Hematopoietic multipotent progenitor cell treated with erythropoietin and hydrocortisone succinate and interleukin-3 and kit ligand, for 6 days (in vitro differentiated cells): ENCODE results near the gene LGALS4.
A peak's percentile ranks its signal among the peaks of the same experiment; 100 is the strongest.
"Not testable (repeated sequence)": the region's sequence is repeated elsewhere in the genome, so short reads cannot be mapped to it uniquely, and the experiment has no call there.

Experiments
- DNase-seq: peaks from one replicate; pipeline ENCODE4 v3.0.0-alpha.2; 2015

The LGALS4 gene

GRCh38 chr19:38812841-38813320 is at the start of gene LGALS4:
Gene LGALS4 (minus strand): TSS chr19:38812945. CDS start chr19:38812886, 59 bp downstream.
- no peak for DNase-seq

GRCh38 chr19:38861368-38861767 is 48.6 kb upstream of the LGALS4 start:
- no peak for DNase-seq

- DNase-seq, result not testable (repeated sequence)
Measured at GRCh38 chr19:38859631-38860204, 47.0 kb upstream of the LGALS4 start.

GRCh38 chr19:38856813-38857212 is 44.1 kb upstream of the LGALS4 start:
- no peak for DNase-seq

GRCh38 chr19:38855751-38856150 is 43.0 kb upstream of the LGALS4 start:
- not testable (repeated sequence) for DNase-seq

- DNase-seq, result peak; percentile 40
Measured at GRCh38 chr19:38854961-38855360, 42.2 kb upstream of the LGALS4 start.

- no peak for DNase-seq
Measured at GRCh38 chr19:38853214-38853613, 40.5 kb upstream of the LGALS4 start.

GRCh38 chr19:38852231-38853044 is 39.7 kb upstream of the LGALS4 start:
- DNase-seq, result peak; percentile 70

GRCh38 chr19:38851622-38852230 is 39.0 kb upstream of the LGALS4 start:
- DNase-seq, result peak; percentile 98

GRCh38 chr19:38850976-38851621 is 38.4 kb upstream of the LGALS4 start:
- peak; percentile 73 for DNase-seq

GRCh38 chr19:38850436-38850975 is 37.8 kb upstream of the LGALS4 start:
- DNase-seq, result no peak

GRCh38 chr19:38849860-38850435 is 37.2 kb upstream of the LGALS4 start, which contains the start of gene HNRNPL:
Gene HNRNPL (minus strand): TSS chr19:38849986. CDS start chr19:38849966, 20 bp downstream.
- peak; percentile 100 for DNase-seq

GRCh38 chr19:38849147-38849859 is 36.6 kb upstream of the LGALS4 start:
- peak; percentile 98 for DNase-seq

GRCh38 chr19:38848299-38849146 is 35.8 kb upstream of the LGALS4 start:
- no peak for DNase-seq

GRCh38 chr19:38846097-38846496 is 33.4 kb upstream of the LGALS4 start:
- no peak for DNase-seq

- DNase-seq, result no peak
Measured at GRCh38 chr19:38845374-38846024, 32.8 kb upstream of the LGALS4 start.

GRCh38 chr19:38844093-38844686 is 31.4 kb upstream of the LGALS4 start:
- DNase-seq, result no peak

GRCh38 chr19:38843175-38843758 is 30.5 kb upstream of the LGALS4 start:
- DNase-seq, result no peak

GRCh38 chr19:38842439-38843174 is 29.9 kb upstream of the LGALS4 start:
- no peak for DNase-seq
